CD8-positive, alpha-beta memory T cell (primary cell): Measurements from ENCODE around the gene SLCO2A1. TPM values are rescaled to one million over a fixed set of nuclear protein-coding genes. Genes with fewer than 3 reads are reported as not detected.

Source experiments
- CTCF ChIA-PET: fragments of 350-600 bp; sonication (Branson Sonifier 250); formaldehyde crosslinking; loops from one replicate; lab custom pipeline; 2021; ENCODE audit warnings: antibody characterized with exemption; lab: Charles Lee
- POLR2A ChIA-PET: fragments of 350-600 bp; sonication (Branson Sonifier 250); formaldehyde crosslinking; loops from one replicate; lab custom pipeline; 2021; ENCODE audit warnings: antibody characterized with exemption; lab: Charles Lee
- DNase-seq, 5 donors: peaks; one replicate each; pipeline versions ENCODE4 v3.0.0 to v3.0.0-alpha.2; 2020 to 2022; ENCODE audit warnings: mixed read lengths in 1 of 5
- H3K27ac ChIP-seq: one replicate; pipeline ENCODE4 v1.7.0; 2013; ENCODE audit warnings: low read depth, mild to moderate bottlenecking, low read length, moderate library complexity
- H3K27me3 ChIP-seq: 2 replicates; pipeline ENCODE4 v1.7.0; 2013; ENCODE audit warnings: low read length, mild to moderate bottlenecking; ENCODE audit not compliant: insufficient read depth, poor library complexity, severe bottlenecking
- H3K36me3 ChIP-seq: 2 replicates; pipeline ENCODE4 v1.7.0; 2013; ENCODE audit warnings: mild to moderate bottlenecking, low read length, moderate library complexity; ENCODE audit not compliant: insufficient read depth
- H3K4me1 ChIP-seq: 2 replicates; pipeline ENCODE4 v1.7.0; 2013; ENCODE audit warnings: mild to moderate bottlenecking, low read length, moderate library complexity; ENCODE audit not compliant: insufficient read depth
- H3K4me3 ChIP-seq: 2 replicates; pipeline ENCODE4 v1.7.0; 2013; ENCODE audit warnings: mild to moderate bottlenecking, low read length
- H3K9me3 ChIP-seq: 2 replicates; pipeline ENCODE4 v1.7.0; 2013; ENCODE audit warnings: mild to moderate bottlenecking, low read length
- H3K27ac Mint-ChIP-seq, 8 donors: one replicate each; pipeline ENCODE4 v1.8.0; 2020 to 2021; ENCODE audit warnings: mixed read lengths in 8 of 8, mild to moderate bottlenecking in 6 of 8, inconsistent platforms in 3 of 8, moderate library complexity in 3 of 8
- H3K27me3 Mint-ChIP-seq, 2 donors: one replicate each; pipeline ENCODE4 v1.8.0; 2020 to 2021; ENCODE audit warnings: mixed read lengths in 2 of 2, mild to moderate bottlenecking in 1 of 2, moderate library complexity in 1 of 2
- H3K36me3 Mint-ChIP-seq, 3 donors: one replicate each; pipeline ENCODE4 v1.8.0; 2020 to 2021; ENCODE audit warnings: mixed read lengths in 3 of 3, inconsistent platforms in 1 of 3, mild to moderate bottlenecking in 1 of 3
- H3K4me1 Mint-ChIP-seq, 3 donors: one replicate each; pipeline ENCODE4 v1.8.0; 2020 to 2021; ENCODE audit warnings: mixed read lengths in 3 of 3, inconsistent platforms in 1 of 3, mild to moderate bottlenecking in 1 of 3
- H3K4me3 Mint-ChIP-seq, 7 donors: one replicate each; pipeline ENCODE4 v1.8.0; 2020 to 2021; ENCODE audit warnings: mixed read lengths in 7 of 7, mild to moderate bottlenecking in 6 of 7, moderate library complexity in 4 of 7, inconsistent platforms in 2 of 7
- H3K9me3 Mint-ChIP-seq, 5 donors: one replicate each; pipeline ENCODE4 v1.8.0; 2020 to 2022; ENCODE audit warnings: mixed read lengths in 5 of 5, mild to moderate bottlenecking in 3 of 5, moderate library complexity in 2 of 5, inconsistent platforms in 1 of 5
- polyA plus RNA-seq: library from polyadenylated mRNA; unstranded; fragments of 300-500 nt; fragmentation: Illumina TruSeq; gene quantifications from one replicate; pipeline ENCODE4 v1.2.3, GENCODE V29; 2021
- total RNA-seq, 2 experiments: library from RNA; stranded (reverse); gene quantifications; one replicate each; pipeline ENCODE4 v1.2.3, GENCODE V29; 2021

Gene SLCO2A1
- total and polyA plus RNA-seq, 3 experiments from 2014 or later: not detected

- no peak for DNase-seq
- H3K27ac ChIP-seq: no peak overlapping the region
- H3K36me3 ChIP-seq: no peaks in the 10 kb centered on the region
- POLR2A ChIA-PET: no interaction called here
- CTCF ChIA-PET: no interaction called here
- Mint-ChIP-seq H3K27ac (no peak overlapping the region), H3K4me3 (no peak overlapping the region), H3K27me3 (peaks cover 4% of the 10 kb centered on the region in 2 donors), H3K9me3 (no peaks in the 10 kb centered on the region), H3K4me1 (no peaks in the 10 kb centered on the region), H3K36me3 (no peaks in the 10 kb centered on the region)
- no peaks in the 10 kb centered on the region for H3K27me3 ChIP-seq
- H3K4me3 ChIP-seq: no peak overlapping the region
- H3K9me3 ChIP-seq: no peaks in the 10 kb centered on the region
- H3K4me1 ChIP-seq: no peaks in the 10 kb centered on the region
These were observed 28.0 kb upstream of the SLCO2A1 start for GRCh38 chr3:134057654-134058110.

- DNase-seq: no peak
- Histone ChIP-seq H3K27ac (no peak overlapping the region), H3K36me3 (no peaks in the 10 kb centered on the region), H3K27me3 (no peaks in the 10 kb centered on the region), H3K9me3 (no peaks in the 10 kb centered on the region), H3K4me3 (no peak overlapping the region), H3K4me1 (no peaks in the 10 kb centered on the region)
- Mint-ChIP-seq H3K9me3 (no peaks in the 10 kb centered on the region), H3K27ac (no peak overlapping the region), H3K4me1 (no peaks in the 10 kb centered on the region), H3K36me3 (no peaks in the 10 kb centered on the region), H3K4me3 (no peak overlapping the region), H3K27me3 (peaks cover 4 to 6% of the 10 kb centered on the region in 2 donors)
- CTCF ChIA-PET: no interaction called here
- POLR2A ChIA-PET: no interaction called here
These were observed 27.4 kb upstream of the SLCO2A1 start for GRCh38 chr3:134057006-134057653.

- CTCF ChIA-PET: no interaction called here
- Histone ChIP-seq H3K9me3 (no peaks in the 10 kb centered on the region), H3K36me3 (no peaks in the 10 kb centered on the region), H3K27ac (no peak overlapping the region), H3K4me1 (no peaks in the 10 kb centered on the region), H3K27me3 (no peaks in the 10 kb centered on the region), H3K4me3 (no peak overlapping the region)
- POLR2A ChIA-PET: no interaction called here
- DNase-seq: no peak
- H3K27ac Mint-ChIP-seq: no peak overlapping the region
- peaks cover 4 to 6% of the 10 kb centered on the region in 2 donors for H3K27me3 Mint-ChIP-seq
- H3K4me1 Mint-ChIP-seq: no peaks in the 10 kb centered on the region
- no peak overlapping the region for H3K4me3 Mint-ChIP-seq
- peaks cover 0 to under 1% (median 0%) of the 10 kb centered on the region in 5 donors for H3K9me3 Mint-ChIP-seq
- no peaks in the 10 kb centered on the region for H3K36me3 Mint-ChIP-seq
These were observed 26.8 kb upstream of the SLCO2A1 start for GRCh38 chr3:134056464-134056891.

- ChIA-PET POLR2A (no interaction called here), CTCF (no interaction called here)
- Histone ChIP-seq H3K27ac (no peak overlapping the region), H3K4me3 (no peak overlapping the region), H3K4me1 (no peaks in the 10 kb centered on the region), H3K36me3 (no peaks in the 10 kb centered on the region), H3K27me3 (no peaks in the 10 kb centered on the region), H3K9me3 (no peaks in the 10 kb centered on the region)
- Mint-ChIP-seq H3K27ac (no peak overlapping the region), H3K4me3 (no peak overlapping the region), H3K9me3 (peaks cover 0 to 2% (median 0%) of the 10 kb centered on the region in 5 donors), H3K36me3 (no peaks in the 10 kb centered on the region), H3K27me3 (peaks cover 6 to 7% of the 10 kb centered on the region in 2 donors), H3K4me1 (no peaks in the 10 kb centered on the region)
- no peak for DNase-seq
These were observed 25.9 kb upstream of the SLCO2A1 start for GRCh38 chr3:134055661-134056060.

GRCh38 chr3:134054881-134055280, 25.2 kb upstream of the SLCO2A1 start:
- Mint-ChIP-seq H3K9me3 (peaks cover 0 to 2% (median 0%) of the 10 kb centered on the region in 5 donors), H3K36me3 (no peaks in the 10 kb centered on the region), H3K27me3 (peaks cover 8 to 14% of the 10 kb centered on the region in 2 donors), H3K27ac (no peak overlapping the region), H3K4me3 (no peak overlapping the region), H3K4me1 (no peaks in the 10 kb centered on the region)
- ChIA-PET POLR2A (no interaction called here), CTCF (no interaction called here)
- no peak for DNase-seq
- no peak overlapping the region for H3K27ac ChIP-seq
- no peaks in the 10 kb centered on the region for H3K4me1 ChIP-seq
- H3K36me3 ChIP-seq: no peaks in the 10 kb centered on the region
- no peaks in the 10 kb centered on the region for H3K9me3 ChIP-seq
- no peaks in the 10 kb centered on the region for H3K27me3 ChIP-seq
- no peak overlapping the region for H3K4me3 ChIP-seq

- Histone ChIP-seq H3K27ac (no peak overlapping the region), H3K4me3 (no peak overlapping the region), H3K27me3 (no peaks in the 10 kb centered on the region), H3K9me3 (no peaks in the 10 kb centered on the region), H3K4me1 (no peaks in the 10 kb centered on the region), H3K36me3 (no peaks in the 10 kb centered on the region)
- ChIA-PET CTCF (no interaction called here), POLR2A (no interaction called here)
- Mint-ChIP-seq H3K4me1 (no peaks in the 10 kb centered on the region), H3K27me3 (peaks cover 7 to 20% of the 10 kb centered on the region in 2 donors), H3K9me3 (peaks cover 0 to 2% (median 0%) of the 10 kb centered on the region in 5 donors), H3K27ac (no peak overlapping the region), H3K36me3 (no peaks in the 10 kb centered on the region), H3K4me3 (no peak overlapping the region)
- no peak for DNase-seq
These were observed 24.5 kb upstream of the SLCO2A1 start for GRCh38 chr3:134054231-134054630.

- no peak overlapping the region for H3K4me3 ChIP-seq
- no peaks in the 10 kb centered on the region for H3K9me3 ChIP-seq
- peak in 1 of 5 donors; percentile 17 for DNase-seq
- peaks cover 6 to 20% of the 10 kb centered on the region in 2 donors for H3K27me3 Mint-ChIP-seq
- ChIA-PET POLR2A (no interaction called here), CTCF (no interaction called here)
- H3K27me3 ChIP-seq: no peaks in the 10 kb centered on the region
- no peaks in the 10 kb centered on the region for H3K36me3 ChIP-seq
- H3K9me3 Mint-ChIP-seq: peaks cover 0 to 3% (median 0%) of the 10 kb centered on the region in 5 donors
- no peaks in the 10 kb centered on the region for H3K4me1 Mint-ChIP-seq
- H3K36me3 Mint-ChIP-seq: peaks cover 0 to 1% (median 0%) of the 10 kb centered on the region in 3 donors
- H3K27ac ChIP-seq: no peak overlapping the region
- no peaks in the 10 kb centered on the region for H3K4me1 ChIP-seq
- H3K27ac Mint-ChIP-seq: no peak overlapping the region
- no peak overlapping the region for H3K4me3 Mint-ChIP-seq
These were observed 22.6 kb upstream of the SLCO2A1 start for GRCh38 chr3:134052370-134052769.

- Histone ChIP-seq H3K4me1 (no peaks in the 10 kb centered on the region), H3K36me3 (no peaks in the 10 kb centered on the region), H3K27me3 (no peaks in the 10 kb centered on the region), H3K27ac (no peak overlapping the region), H3K4me3 (no peak overlapping the region), H3K9me3 (no peaks in the 10 kb centered on the region)
- POLR2A ChIA-PET: no interaction called here
- CTCF ChIA-PET: no interaction called here
- Mint-ChIP-seq H3K9me3 (peaks cover 8 to 15% (median 9%) of the 10 kb centered on the region in 5 donors), H3K27ac (no peak overlapping the region), H3K4me3 (no peak overlapping the region), H3K4me1 (no peaks in the 10 kb centered on the region), H3K27me3 (peaks cover 6 to 20% of the 10 kb centered on the region in 2 donors), H3K36me3 (peaks cover 0 to 1% (median 0%) of the 10 kb centered on the region in 3 donors)
- DNase-seq: peak in 1 of 5 donors; percentile 12
These were observed 20.0 kb upstream of the SLCO2A1 start for GRCh38 chr3:134049676-134050075.
